Measurements from ENCODE around the gene BCCIP. TPM values are rescaled to one million over a fixed set of nuclear protein-coding genes. Genes with fewer than 3 reads are reported as not detected.

The BCCIP gene
- polyA plus RNA-seq, 10 donors, result 51.8 to 68.3 (median 60.1) TPM

DNA sequence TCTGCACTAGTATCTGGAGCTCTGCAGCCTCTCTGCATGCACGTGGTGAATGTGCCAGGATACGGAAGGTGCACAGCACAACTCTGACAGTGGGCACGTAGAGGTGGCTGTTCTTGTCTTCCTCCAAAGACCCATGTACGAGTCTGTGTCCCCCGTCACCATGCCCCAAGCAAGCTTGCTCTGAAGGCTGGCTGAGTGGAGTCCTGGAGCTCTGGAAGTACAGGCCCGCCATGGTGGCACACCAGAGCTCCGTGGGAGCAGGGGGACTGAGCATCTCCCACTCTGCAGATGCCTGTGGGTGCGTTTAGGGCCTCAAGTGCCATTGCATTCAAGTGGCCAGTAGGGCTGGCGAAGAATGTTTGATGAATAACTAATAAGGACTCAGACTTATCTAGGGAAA lies 17.1 kb downstream of the BCCIP start:
- no peak for DNase-seq

DNA sequence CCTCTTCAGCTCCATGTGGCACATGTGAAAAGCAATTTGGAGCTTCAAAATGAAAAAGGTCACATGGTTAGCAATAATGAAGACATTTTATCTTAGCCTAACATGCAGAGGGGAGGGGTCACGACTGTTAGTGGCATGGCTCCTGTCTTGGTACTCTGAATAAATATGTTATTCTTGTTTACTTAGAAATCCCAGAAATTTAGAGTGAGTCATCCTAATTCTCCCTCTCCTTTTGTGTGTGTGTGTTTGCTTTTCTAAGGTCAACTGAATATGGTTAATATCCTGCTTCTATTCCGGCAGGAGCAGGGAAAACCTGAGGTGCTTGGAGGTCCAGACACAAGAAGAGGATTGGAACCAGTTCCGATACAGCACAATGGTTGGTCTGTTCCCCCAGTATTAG lies 17.6 kb downstream of the BCCIP start:
- no peak for DNase-seq

DNA sequence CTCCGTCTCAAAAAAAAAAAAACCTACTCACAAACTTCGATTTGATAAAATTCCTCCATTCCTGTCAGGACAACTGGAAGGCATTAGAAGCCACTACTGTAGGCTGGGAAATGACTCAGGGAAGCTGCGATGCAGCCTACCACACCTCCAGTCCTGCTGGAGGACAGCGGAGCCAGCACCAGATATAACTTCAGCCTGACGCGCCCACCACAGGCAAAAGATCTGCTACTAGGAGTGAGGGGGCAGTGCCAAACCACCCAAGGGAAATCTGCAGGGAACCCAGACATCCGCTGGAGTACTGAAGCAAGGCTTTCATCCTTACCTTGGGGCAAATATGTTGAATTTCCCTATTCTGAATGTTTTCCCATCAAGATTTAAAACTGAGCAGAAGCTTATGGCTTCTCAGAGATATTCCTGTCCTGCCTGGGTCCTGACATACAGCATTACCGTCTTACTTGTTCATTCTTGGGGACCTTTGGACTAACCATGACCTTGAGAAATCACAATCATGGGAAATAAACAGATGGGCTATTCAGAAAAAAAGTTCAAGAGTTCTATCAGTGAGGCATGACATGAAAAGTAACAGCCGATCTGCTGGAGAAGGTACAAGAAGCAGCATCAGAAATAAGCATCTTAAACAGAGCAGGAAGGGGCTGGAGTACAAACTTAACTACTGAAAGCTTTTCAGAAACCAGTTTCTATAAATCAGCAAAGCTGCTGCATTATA lies 20.4 kb downstream of the BCCIP start:
- DNase-seq, result no peak

DNA sequence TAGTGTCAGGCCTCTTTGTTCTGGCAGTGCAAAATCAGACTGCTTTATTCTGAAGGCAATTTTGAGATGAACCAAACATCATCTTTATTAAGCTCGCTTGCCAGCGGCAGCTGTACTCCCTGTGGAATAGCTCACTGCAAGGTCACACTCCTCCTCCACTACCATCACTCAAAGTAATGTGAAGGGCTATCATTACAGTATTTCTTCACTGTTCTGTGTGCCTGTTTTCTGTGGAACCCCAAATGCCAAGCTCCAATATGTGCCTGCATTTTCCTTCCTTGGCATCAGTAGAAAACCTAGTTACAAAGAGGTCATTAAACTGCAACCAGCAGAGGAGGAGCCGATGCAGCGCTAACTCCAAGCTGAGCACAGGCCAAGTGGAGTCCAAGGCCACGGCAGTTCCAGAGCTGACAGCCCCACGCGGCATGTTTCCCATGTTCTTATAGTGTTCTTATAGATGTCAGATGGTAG lies 21.4 kb downstream of the BCCIP start:
- DNase-seq, result peak; percentile 31 to 79 (median 36)

DNA sequence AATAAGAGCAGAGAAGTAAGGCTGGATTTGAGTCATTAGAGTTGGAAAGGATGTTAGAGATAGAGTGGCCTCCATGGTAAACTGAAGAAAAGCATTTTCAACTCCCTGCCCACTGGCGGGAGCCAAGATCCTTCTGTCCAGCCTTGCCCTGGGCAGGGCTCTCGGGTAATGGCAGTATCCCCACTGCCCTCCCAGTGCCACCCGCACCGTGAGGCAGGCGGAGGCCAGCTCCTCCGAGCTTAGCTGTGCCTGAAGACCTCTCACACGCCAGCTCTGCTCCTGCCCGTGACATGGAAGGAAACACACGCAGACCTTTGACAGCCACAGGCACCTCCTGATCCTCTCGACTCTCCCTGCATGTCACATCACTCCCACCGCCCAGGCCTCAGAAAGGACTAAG lies 22.3 kb downstream of the BCCIP start:
- DNase-seq, result no peak

DNA sequence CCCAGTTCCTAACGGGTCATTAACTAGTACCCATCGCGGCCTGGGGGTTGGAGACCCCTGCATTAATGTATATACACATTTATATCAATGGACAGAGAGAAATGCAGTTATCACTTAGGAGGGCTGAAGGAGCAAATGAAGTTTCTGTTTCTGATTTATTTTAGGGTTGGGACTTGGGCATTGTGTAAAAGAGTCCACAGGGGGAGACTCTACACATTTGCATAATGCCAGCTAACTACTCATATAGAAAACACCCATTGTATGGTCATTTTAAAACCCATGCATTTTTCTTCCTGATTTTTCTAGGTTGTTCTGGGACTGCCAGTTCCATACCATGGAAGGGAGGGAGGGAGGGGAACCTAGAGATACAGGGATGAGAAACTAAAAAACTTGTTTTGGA lies 23.5 kb downstream of the BCCIP start:
- DNase-seq, result no peak

DNA sequence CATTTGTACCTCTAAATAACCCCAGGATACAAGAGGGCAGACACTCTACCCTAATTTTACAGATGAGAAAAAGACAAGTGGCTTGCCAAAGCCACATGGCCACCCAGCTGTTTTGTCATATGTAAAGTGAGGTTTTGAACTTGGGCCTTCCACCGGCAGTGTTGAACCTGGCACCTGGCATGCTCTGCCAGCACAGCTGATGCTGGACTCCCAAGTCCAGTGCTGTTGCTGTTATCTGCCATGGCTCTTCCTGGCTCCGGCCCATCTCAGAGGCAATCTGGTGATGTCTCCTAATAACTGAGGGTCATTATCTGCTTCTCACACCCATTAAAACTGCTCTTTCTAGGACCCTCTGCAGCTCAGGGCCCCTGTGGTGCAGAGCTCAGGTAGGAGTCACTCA lies 25.0 kb downstream of the BCCIP start:
- DNase-seq, result no peak

DNA sequence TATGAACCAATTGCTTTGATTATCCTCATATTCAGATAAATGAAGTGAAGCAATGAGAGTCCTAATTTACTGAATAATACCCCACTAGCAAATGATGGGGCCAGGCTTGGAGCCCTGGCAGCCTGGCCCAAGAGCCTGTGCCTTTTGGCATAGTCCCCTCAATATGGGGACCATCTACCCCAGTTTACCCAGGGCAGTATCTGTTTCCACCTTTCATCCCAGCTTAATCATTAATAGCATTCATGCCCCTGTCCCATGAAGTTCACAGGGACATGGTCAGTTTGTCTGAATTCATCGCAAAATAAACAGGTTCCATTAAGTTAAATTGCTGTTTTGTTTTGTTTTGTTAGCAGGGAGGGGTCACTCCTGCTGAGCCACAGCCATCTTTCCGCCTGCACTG lies 25.5 kb downstream of the BCCIP start:
- DNase-seq, result no peak

DNA sequence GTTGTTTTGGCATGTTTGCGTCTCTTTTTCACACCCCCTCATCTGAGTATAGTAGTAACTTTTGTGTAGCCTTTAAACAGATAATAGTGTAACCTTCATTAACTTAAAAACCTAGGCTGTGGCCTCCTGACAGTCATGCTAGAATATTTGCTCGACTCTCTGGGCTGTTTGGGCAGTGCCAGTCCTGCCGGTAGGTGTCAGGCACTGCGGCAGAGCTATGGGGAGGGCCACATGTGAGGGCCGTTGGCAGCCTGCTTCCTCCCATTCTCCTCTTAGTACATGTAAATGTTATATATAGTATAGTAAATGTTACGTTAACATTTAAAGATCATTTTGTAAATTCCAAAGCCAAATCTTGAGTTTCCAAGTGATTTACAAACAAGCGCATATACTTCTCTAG lies 26.1 kb downstream of the BCCIP start:
- no peak for DNase-seq

DNA sequence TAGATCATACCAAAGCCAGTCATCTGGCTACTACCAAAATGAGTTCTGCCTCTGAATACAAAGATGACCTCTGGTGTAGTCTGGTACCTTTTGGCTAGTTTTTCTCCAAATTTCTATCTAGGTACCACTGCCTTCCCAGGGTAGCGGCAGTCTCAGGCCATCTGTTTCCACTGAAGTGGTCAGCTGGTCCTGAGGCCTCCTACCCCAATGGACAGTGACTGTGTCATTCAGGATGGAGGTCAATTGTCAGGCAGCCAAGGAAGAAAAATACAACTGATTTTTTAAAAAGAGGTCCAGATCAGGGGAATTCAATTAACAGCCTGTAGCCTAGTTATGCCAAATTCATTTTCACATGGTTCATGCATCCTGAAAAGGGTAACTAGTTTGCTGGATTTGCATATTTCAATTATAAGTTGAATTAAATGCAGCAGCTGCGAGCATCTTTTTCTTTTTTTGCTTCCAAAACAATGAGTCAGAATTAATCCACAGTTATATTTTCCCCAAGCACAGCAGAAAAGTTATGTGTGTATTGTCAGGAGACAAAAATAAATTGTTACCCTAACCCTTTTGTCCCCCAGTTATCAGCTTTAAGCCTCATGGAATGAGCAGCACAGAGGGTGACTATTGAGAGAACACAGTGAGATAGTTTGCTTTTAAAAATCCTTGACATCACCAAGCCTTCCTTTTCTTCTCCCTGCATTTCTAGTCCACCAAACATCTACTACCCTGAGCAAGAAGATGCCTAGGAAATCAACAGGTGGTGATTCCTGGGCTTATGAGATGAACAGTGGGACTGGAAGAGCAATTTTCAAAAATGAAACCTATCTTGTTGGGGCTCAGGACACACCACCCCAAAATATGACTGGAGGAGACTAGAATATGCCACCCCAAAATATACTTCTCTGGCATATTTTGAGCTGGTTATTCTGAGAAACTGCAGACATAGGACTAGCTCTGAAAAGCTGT lies 27.7 kb downstream of the BCCIP start:
- peak in 1 of 3 donors; percentile 35 for DNase-seq

DNA sequence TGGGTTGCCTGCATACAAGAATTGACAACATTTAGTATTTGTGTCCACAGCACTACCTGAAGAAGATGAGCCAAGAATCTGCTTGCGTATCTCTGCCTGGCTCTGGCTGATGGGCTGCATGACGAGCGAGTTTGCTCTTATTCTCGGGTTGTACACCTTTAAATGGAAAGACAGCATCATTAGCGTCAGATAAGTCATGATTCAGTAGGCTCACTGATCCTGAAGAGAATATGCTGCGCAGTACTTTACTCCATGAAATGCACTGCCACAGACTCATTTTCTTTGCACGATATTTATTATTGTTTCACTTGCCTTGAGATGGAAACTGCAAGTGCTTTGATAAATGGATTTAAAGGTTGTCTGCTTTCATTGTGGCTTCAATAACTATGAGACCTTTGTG lies 29.1 kb downstream of the BCCIP start:
- DNase-seq, result no peak

DNA sequence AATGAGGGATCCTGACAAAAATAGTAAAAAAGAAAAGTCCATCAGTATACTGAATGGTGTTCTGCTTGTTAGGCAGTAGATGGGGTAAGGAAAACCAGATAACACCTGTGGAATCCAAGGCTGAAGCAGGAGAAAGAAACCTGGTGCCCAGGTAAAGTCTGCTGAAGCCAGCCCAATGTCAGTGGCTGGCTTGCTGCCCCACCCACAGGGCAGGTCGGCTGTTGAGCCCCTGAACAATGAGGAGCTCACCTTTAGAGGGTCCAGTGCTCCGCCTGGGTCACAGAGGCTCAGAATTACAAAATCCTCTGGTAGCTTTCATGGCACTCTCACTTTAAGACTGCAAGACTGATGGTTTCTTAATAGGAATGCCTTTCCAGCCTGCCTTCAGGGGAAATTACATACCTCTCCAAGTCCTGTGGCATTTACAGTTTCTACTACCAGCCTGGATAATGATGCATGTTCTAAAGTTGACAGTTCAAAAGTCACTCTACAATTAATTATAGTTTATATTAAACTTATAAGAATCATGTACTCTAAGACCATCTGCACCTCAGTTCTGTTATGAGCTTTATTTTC lies 33.9 kb downstream of the BCCIP start:
- no peak for DNase-seq

DNA sequence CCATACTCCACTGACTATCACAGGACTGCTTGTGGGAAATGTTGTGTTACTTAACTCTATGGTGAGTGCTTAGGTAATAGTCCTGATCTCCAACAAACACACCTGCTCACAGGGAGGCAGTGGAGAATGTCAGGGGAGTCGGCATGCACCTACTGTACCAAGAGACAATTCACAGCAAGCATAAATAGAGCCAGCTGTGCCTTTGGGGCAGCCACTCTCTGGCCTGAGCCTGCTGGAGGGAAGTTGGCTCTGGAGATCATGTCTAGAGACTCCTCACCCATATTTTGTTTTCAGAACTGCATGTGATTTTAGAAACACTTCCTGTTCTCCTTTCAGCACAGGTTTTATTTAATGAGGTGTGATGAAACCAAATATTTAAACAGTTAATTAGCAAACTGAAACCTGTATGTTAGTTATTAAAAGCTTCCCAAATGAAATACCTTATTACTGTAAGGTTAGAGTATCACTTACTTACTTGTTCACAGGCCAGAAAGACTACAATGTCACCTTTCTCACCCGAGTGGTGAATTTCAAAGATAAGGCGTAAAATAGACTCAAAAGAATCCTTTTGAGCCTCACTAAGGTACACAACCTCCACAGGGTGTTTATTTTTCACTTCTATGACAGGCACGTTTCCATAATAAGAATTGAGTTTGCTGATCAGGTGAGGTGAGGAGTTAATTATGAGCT lies 35.9 kb downstream of the BCCIP start:
- no peak for DNase-seq

DNA sequence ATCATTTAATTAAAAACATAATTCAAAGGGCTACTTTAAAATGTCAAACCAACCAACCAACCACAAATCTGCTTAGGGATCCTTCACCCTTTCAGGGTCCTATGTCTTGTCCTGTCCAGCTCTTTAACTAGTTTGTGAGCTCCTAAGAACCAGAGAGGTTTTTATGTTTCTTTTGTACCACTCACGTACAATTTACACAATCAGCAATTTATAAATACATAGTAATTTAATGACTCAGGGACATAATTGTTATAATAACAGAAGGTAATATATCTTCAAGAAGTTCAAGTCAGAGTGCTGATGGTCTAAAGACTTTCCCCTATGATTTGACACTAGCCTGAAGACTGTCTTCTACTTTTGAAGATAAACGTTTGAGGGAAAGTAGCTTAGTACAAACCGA lies 41.8 kb downstream of the BCCIP start:
- DNase-seq, result no peak

DNA sequence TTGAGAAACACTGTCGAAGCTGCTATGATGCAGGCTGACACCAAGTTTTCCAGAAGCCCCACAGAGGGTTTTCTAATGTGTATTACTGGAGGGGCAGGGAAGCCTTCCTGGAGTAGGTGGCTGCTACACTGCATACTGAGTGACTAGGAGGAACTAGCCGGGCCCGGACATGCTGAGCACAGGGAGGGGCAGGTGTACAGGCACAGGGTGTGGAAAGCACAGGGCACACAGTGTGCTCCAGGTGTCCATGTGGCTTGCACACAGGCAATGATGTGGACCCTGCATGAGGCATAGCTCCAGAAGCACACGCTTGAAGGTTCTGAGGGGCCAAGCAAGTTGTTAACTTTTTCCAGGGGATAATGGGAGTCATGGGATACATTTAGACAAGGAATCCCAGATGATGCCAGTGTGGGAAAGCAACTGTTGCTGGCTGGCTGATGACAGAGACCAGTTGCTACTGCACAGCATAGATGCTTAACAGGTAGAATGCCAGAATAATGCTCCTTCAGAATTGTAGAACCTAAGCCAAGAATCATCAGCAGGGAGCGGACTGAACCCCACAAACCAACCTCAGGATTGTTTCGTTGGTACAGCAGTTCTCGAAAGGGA lies 43.2 kb downstream of the BCCIP start:
- no peak for DNase-seq

DNA sequence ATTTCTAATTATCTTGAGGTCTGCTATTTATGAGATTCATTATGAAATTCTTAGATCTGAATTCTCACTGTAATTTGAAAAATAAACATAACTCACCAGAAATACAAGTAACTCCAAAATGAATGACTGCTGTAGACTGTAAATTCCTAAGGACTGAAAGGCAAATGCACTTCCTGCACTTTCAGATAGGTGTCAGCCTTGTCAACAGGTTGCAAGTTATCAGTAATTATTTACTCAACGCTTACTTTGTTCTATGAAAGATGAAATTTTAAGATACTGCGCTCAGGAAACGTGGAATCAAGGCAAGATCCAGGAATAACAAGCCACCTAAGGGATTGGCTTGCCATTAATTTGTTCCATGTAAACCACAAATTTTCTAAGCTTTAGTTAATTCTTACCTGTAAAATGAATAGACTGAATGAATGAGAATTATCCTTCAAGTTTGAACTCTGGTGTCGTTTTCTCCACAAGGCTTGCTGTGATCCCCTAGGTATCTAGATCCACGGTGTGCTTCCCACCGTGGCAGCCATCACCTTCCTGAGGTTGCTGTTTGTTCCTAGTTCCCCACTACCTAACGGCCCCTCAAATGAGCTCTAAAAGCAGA lies 45.1 kb downstream of the BCCIP start:
- peak in 2 of 3 donors; percentile 16 to 42 for DNase-seq

DNA sequence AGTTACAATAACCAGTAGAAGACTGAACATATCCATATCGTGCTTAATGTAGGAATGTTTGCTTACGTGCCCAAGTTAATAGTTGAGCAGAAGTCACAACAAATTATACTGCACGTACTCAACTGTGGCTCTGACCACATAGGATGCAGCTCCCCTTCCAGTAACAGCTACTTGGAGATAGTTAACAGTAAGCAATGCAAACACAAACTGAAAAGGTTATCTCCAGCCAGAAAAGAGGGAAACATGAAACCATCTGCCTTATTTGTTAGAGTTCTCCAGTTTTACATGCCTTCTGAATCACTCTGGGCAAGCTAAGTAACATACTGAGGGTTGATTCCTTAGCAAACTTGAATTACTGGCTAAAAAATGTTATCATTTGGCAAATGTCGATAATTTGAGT lies 48.0 kb downstream of the BCCIP start:
- no peak for DNase-seq

DNA sequence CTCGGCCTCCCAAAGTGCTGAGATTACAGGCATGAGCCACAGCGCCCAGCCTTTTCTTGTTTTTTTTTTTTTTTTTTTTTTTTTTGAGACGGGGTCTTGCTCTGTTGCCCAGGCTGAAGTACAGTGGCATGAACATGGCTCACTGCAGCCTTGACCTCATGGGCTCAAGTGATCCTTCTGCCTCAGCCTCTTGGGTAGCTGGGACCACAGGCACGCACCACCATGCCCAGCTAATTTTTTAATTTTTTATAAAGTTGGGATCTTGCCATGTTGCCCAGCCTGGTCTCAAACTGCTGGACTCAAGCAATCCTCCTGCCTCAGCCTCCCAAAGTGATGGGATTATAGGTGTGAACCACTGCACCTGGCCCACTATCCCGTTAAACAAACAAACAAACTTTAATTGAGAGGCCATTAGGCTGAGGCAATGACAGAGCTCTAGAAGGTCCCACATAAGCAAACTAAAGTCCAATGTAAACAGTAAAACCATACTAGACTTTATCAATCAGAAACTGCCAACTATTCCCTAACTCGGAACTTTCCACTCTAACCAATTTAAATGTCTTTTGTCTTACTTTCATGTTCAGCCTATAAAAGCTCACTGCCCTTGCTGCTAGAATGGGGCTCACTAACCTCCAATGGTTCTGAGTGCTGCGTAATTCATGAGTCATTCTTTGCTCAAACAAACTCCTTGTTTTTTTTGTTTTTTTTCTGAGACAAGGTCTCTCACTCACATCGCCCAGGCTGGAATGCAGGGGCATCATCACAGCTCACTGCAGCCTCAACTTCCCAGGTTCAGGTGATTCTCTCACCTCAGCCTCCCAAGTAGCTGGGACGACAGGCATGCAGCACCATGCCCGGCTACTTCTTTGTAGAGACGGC lies 55.9 kb downstream of the BCCIP start:
- DNase-seq, result peak in 1 of 3 donors; percentile 37

DNA sequence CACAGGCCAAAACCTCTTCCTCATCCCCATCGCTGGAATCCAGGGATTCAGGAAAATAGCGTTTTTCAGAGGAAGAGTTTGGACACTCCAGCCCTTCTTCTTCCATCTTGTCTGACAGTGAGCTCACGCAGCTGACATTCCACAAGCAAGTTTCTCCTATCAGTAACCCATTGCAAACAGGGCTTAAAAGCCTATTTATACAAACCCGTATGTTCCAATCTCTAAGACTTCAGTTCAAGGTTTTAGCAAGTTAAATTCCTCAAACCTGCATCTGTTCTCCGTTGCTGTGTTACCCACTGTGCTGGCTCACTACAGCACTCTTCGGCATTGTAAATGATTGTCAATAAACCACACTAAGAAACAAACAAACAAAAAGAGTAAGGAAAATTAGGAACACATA lies 57.4 kb downstream of the BCCIP start:
- DNase-seq, result no peak

DNA sequence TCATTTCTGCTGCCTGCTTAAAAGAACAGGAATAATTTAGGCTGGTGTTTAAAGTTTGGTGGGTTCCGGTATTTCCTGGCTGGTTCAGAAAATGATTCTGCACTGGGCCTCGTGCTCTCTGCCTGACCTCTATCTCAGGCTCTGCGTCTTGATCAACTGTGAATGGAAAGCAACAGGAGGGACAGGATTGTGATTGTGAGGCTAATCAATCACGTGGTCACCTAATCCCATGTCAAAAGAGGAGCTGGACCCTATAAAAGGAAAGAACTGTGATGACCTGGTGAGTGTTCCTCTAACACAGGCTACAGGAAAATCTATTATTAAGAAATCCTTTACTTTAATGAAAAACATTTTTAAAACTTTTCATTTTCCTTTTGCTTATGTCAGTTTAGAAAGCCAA lies 57.8 kb downstream of the BCCIP start, which contains the start of gene DHX32:
DHX32 (minus strand) TSS at position 101 of the 400 bp plus-strand sequence. CDS start 468 bp downstream, outside the sequence.
- no peak for DNase-seq
